Progenitor cell of endocrine pancreas (in vitro differentiated cells): Measurements from ENCODE around the gene SLC25A29. TPM values are rescaled to one million over a fixed set of nuclear protein-coding genes. Genes with fewer than 3 reads are reported as not detected.
"Not testable (repeated sequence)": the region's sequence is repeated elsewhere in the genome, so short reads cannot be mapped to it uniquely, and the experiment has no call there.

Experiments
- DNase-seq: peaks from one replicate; pipeline ENCODE4 v3.0.0; 2021; ENCODE audit warnings: low spot score; ENCODE audit not compliant: unreplicated experiment
- H3K27ac Mint-ChIP-seq: 2 replicates; pipeline ENCODE4 v1.8.0; 2021; ENCODE audit warnings: mild to moderate bottlenecking, moderate library complexity, mixed read lengths
- H3K27me3 Mint-ChIP-seq: 2 replicates; pipeline ENCODE4 v1.8.0; 2021; ENCODE audit warnings: mixed read lengths
- H3K36me3 Mint-ChIP-seq: 2 replicates; pipeline ENCODE4 v1.8.0; 2022; ENCODE audit warnings: mixed read lengths; ENCODE audit not compliant: insufficient read depth
- H3K4me1 Mint-ChIP-seq: 2 replicates; pipeline ENCODE4 v1.8.0; 2021; ENCODE audit warnings: low read depth, mixed read lengths
- H3K4me3 Mint-ChIP-seq: 2 replicates; pipeline ENCODE4 v1.8.0; 2021; ENCODE audit warnings: low read depth, mild to moderate bottlenecking, moderate library complexity, mixed read lengths
- H3K9me3 Mint-ChIP-seq: 2 replicates; pipeline ENCODE4 v1.8.0; 2021; ENCODE audit warnings: low read depth, mixed read lengths
- total RNA-seq: library from RNA; stranded (reverse); gene quantifications from 2 replicates; pipeline ENCODE4 v1.2.1, GENCODE V29; 2021
- TF ChIP-seq, protein P1 (sequence below): fragments of 200-600 bp; sonication (generic); IDR thresholded peaks from one replicate; pipeline ENCODE4 v1.5.0; 2021; ENCODE audit warnings: antibody characterized with exemption, mild to moderate bottlenecking; ENCODE audit not compliant: unreplicated experiment

Gene SLC25A29
- total RNA-seq, 1 donor from 2014 or later = 236 TPM

DNA sequence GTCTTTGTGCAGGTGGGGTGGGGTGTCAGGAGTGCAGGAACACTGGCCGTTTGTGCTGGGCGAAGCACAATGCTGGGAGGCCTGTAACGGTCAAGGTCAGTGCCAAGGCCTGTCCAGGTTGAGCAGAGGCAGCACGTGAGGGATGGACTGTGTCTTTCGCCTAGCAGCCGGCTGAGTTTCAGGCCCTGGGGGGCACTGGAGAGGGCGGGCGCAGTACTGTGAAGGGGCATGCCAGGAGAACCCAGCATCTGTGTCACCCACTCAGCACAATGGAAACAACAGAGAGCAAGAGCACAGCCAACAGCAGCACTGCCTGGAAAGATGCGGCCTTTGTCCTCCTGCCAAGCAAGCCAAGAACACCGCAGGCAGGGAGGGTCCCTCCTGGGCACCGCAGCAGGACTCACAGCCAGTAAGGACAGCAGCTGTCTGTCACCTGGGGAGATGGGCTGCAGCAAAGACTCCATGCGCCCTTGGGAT, 42.0 kb upstream of the SLC25A29 start:
- DNase-seq = no peak
- Mint-ChIP-seq H3K27ac (no peak overlapping the region), H3K4me3 (no peak overlapping the region), H3K27me3 (no peaks in the 10 kb centered on the region), H3K36me3 (peaks cover 31% of the 10 kb centered on the region), H3K4me1 (peaks cover 6% of the 10 kb centered on the region), H3K9me3 (no peaks in the 10 kb centered on the region)
- TF ChIP-seq, protein P1, sequence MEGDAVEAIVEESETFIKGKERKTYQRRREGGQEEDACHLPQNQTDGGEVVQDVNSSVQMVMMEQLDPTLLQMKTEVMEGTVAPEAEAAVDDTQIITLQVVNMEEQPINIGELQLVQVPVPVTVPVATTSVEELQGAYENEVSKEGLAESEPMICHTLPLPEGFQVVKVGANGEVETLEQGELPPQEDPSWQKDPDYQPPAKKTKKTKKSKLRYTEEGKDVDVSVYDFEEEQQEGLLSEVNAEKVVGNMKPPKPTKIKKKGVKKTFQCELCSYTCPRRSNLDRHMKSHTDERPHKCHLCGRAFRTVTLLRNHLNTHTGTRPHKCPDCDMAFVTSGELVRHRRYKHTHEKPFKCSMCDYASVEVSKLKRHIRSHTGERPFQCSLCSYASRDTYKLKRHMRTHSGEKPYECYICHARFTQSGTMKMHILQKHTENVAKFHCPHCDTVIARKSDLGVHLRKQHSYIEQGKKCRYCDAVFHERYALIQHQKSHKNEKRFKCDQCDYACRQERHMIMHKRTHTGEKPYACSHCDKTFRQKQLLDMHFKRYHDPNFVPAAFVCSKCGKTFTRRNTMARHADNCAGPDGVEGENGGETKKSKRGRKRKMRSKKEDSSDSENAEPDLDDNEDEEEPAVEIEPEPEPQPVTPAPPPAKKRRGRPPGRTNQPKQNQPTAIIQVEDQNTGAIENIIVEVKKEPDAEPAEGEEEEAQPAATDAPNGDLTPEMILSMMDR = no peak

DNA sequence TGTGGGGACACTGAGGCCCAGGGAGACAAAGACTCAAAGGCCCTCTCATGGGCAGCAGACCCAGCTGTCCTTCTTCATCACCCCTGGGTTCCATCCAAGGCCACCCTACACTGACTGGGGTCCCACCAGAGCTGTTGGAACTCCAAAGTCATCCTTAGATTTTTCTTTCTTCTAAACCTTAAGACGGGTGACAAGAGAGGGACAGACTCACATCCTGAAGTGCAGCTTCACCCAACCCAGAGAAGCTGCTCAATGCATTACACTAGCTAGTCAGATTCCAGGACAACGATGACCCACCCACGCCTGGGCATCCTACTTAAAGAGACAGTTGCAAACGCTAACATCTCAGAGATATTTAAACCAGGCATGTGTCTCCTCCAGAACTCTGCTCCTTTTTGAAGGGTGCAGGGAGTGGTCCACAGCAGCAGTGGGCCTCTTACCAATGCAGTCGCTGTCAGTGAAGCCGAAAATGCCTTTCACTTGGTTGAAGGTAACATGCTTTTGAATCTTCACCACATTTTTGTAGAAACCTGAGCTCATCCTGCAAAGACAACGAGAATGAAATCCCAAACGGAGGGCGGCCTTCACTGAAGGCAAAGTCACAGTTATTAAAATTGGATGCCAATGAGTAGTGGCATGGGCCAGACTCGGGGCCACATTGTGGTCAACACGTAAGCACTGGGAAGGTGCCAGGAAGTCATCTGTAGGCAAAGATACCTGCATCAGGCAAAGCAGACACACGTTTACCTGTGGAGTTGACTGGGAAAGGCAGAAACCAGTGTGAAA, 40.3 kb upstream of the SLC25A29 start:
- TF ChIP-seq, protein P1 = no peak
- Mint-ChIP-seq H3K9me3 (no peaks in the 10 kb centered on the region), H3K4me3 (no peak overlapping the region), H3K27me3 (no peaks in the 10 kb centered on the region), H3K4me1 (peaks cover 6% of the 10 kb centered on the region), H3K27ac (no peak overlapping the region), H3K36me3 (peaks cover 30% of the 10 kb centered on the region)
- no peak for DNase-seq

DNA sequence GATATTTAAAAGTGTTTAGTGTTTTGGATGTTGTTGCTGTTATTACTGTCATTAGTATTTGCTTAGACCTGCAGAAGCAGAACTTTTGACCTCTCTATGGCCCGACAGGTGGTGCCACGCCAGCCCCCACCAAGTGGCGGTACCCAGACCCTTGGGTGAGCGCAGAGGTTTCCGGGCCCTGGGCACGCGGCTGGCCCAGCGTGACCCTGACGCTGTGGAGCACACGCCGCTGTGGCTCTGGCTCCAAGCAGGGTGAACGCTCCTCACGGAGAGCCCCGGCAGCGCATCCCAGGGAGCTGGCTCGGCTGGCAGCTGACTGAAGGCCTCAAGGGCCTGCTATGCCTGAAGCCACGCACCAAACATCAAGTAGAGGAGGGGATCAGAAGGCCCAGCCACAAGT, 39.5 kb upstream of the SLC25A29 start:
- H3K4me1 Mint-ChIP-seq = peaks cover 6% of the 10 kb centered on the region
- no peak overlapping the region for H3K27ac Mint-ChIP-seq
- DNase-seq = no peak
- no peaks in the 10 kb centered on the region for H3K9me3 Mint-ChIP-seq
- no peak overlapping the region for H3K4me3 Mint-ChIP-seq
- H3K36me3 Mint-ChIP-seq = peaks cover 26% of the 10 kb centered on the region
- no peaks in the 10 kb centered on the region for H3K27me3 Mint-ChIP-seq
- TF ChIP-seq, protein P1 = no peak

DNA sequence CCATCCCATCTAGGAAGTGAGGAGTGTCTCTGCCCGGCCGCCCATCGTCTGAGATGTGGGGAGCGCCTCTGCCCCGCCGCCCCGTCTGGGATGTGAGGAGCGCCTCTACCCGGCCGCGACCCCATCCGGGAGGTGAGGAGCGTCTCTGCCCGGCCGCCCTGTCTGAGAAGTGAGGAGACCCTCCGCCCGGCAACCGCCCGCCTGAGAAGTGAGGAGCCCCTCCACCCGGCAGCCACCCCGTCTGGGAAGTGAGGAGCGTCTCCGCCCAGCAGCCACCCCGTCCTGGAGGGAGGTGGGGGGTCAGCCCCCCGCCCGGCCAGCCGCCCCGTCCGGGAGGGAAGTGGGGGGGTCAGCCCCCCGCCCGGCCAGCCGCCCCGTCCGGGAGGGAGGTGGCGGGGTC, 38.4 kb upstream of the SLC25A29 start:
- not testable (repeated sequence) for H3K4me1 Mint-ChIP-seq, DNase-seq, H3K27ac Mint-ChIP-seq, H3K4me3 Mint-ChIP-seq, H3K27me3 Mint-ChIP-seq, H3K9me3 Mint-ChIP-seq
- peaks cover 23% of the 10 kb centered on the region for H3K36me3 Mint-ChIP-seq

DNA sequence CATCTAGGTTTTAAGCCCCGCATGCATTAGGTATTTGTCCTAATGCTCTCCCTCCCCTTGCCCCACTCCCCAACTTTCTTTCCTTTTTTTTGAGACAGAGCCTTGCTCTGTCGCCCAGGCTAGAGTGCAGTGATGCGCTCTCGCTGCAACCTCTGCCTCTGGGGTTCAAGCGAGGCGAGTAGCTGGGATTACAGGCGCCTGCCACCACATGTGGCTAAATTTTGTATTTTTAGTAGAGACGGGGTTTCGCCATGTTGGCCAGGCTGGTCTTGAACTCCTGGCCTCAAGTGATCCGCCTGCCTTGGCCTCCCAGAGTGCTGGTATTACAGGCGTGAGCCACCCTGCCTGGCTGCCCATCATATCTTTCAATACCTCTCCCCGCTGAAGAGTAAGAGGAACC, 36.6 kb upstream of the SLC25A29 start:
- not testable (repeated sequence) for H3K4me1 Mint-ChIP-seq, H3K4me3 Mint-ChIP-seq, H3K27ac Mint-ChIP-seq, DNase-seq, H3K27me3 Mint-ChIP-seq, H3K9me3 Mint-ChIP-seq
- peaks cover 26% of the 10 kb centered on the region for H3K36me3 Mint-ChIP-seq

DNA sequence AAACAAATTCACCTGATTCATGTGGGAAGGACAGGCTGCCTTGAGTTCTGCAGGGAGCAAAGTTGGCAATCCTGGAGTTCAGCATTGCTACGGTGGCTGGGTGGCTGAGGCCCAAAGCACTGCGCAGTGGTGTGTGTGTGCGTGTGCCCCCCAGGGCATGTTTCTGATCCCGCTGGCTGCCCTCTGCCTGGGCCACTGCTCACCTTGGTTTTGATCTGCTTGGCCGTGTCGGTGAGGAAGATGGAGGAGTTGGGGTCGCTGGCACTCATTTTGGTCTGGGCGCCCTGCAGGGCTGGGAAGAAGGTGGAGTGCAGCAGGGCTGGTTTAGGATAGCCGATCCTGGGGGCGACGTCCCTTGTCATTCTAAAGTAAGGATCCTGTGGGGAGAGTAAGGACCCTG, 36.0 kb upstream of the SLC25A29 start:
- TF ChIP-seq, protein P1 = no peak
- no peaks in the 10 kb centered on the region for H3K27me3 Mint-ChIP-seq
- no peak overlapping the region for H3K27ac Mint-ChIP-seq
- H3K36me3 Mint-ChIP-seq = peaks cover 29% of the 10 kb centered on the region
- H3K4me1 Mint-ChIP-seq = no peaks in the 10 kb centered on the region
- no peak for DNase-seq
- no peak overlapping the region for H3K4me3 Mint-ChIP-seq
- no peaks in the 10 kb centered on the region for H3K9me3 Mint-ChIP-seq
